Activated CD4-positive, alpha-beta T cell treated with anti-CD3 and anti-CD28 coated beads, Interleukin-2, amount 10 ng/mL, durations not matched to agents 7 days and 5 days (primary cell): ENCODE results near the gene ZNF487. TPM values are rescaled to one million over a fixed set of nuclear protein-coding genes. Genes with fewer than 3 reads are reported as not detected.
A peak's percentile ranks its signal among the peaks of the same experiment; 100 is the strongest.

ENCODE experiments used
- CTCF ChIA-PET: fragments of 350-600 bp; sonication (Branson Sonifier 250); formaldehyde crosslinking; loops from one replicate; lab custom pipeline; 2021; ENCODE audit warnings: antibody characterized with exemption; lab: Charles Lee
- POLR2A ChIA-PET: fragments of 350-600 bp; sonication (Branson Sonifier 250); formaldehyde crosslinking; loops from one replicate; lab custom pipeline; 2021; ENCODE audit warnings: antibody characterized with exemption; lab: Charles Lee
- DNase-seq: peaks from one replicate; pipeline ENCODE4 v3.0.0-alpha.2; 2020
- H3K27ac Mint-ChIP-seq: one replicate; pipeline ENCODE4 v1.8.0; 2021; ENCODE audit warnings: mild to moderate bottlenecking, moderate library complexity, mixed read lengths
- H3K27me3 Mint-ChIP-seq: one replicate; pipeline ENCODE4 v1.8.0; 2021; ENCODE audit warnings: mixed read lengths
- H3K36me3 Mint-ChIP-seq: one replicate; pipeline ENCODE4 v1.8.0; 2021; ENCODE audit warnings: low read depth, mixed read lengths
- H3K4me1 Mint-ChIP-seq: one replicate; pipeline ENCODE4 v1.8.0; 2021; ENCODE audit warnings: mixed read lengths
- H3K4me3 Mint-ChIP-seq: one replicate; pipeline ENCODE4 v1.8.0; 2021; ENCODE audit warnings: mild to moderate bottlenecking, moderate library complexity, mixed read lengths
- H3K9me3 Mint-ChIP-seq: one replicate; pipeline ENCODE4 v1.8.0; 2021; ENCODE audit warnings: mixed read lengths
- total RNA-seq, 2 experiments: library from RNA; stranded (reverse); gene quantifications; one replicate each; pipeline ENCODE4 v1.2.3, GENCODE V29; 2021

ZNF487 gene
- total RNA-seq, 2 experiments from 2014 or later, result 3.8 to 5.6 TPM

- CTCF ChIA-PET, result interaction anchor here (0.6 to 1.6 kb wide), 7 partner anchors 9 to 191 kb away, joined by 3 to 4 read pairs (median 3); partner anchors contain the start of gene ZNF487
- DNase-seq, result peak; percentile 76
- H3K27me3 Mint-ChIP-seq, result no peaks in the 10 kb centered on the region
- POLR2A ChIA-PET, result interaction anchor here (0.5 to 0.6 kb wide), 2 partner anchors 8 to 40 kb away, joined by 4 to 5 read pairs; no protein-coding TSS in a partner anchor
- peak overlapping the region; percentile 92 for H3K27ac Mint-ChIP-seq
- peak overlapping the region; percentile 92 for H3K4me3 Mint-ChIP-seq
- no peaks in the 10 kb centered on the region for H3K9me3 Mint-ChIP-seq
- peaks cover 78% of the 10 kb centered on the region for H3K36me3 Mint-ChIP-seq
- peaks cover 74% of the 10 kb centered on the region for H3K4me1 Mint-ChIP-seq
These were observed 40.6 kb upstream of the ZNF487 start for GRCh38 chr10:43396061-43396927.

GRCh38 chr10:43396928-43397624 lies 39.8 kb upstream of the ZNF487 start:
- Mint-ChIP-seq H3K4me1 (peaks cover 74% of the 10 kb centered on the region), H3K36me3 (peaks cover 78% of the 10 kb centered on the region), H3K9me3 (no peaks in the 10 kb centered on the region), H3K27ac (peak overlapping the region; percentile 94), H3K27me3 (no peaks in the 10 kb centered on the region), H3K4me3 (peak overlapping the region; percentile 88)
- DNase-seq, result peak; percentile 87
- ChIA-PET CTCF (interaction anchor here (0.6 to 1.6 kb wide), 3 partner anchors 9 to 42 kb away, joined by 3 to 4 read pairs (median 3); no protein-coding TSS in a partner anchor), POLR2A (interaction anchor here (0.6 kb wide), 1 partner anchor 40 kb away, joined by 4 read pairs; no protein-coding TSS in a partner anchor)

GRCh38 chr10:43398939-43399319 lies 38.0 kb upstream of the ZNF487 start:
- CTCF ChIA-PET, result interaction anchor here (1.2 to 1.4 kb wide), 2 partner anchors 10 to 44 kb away, joined by 3 to 4 read pairs; partner anchors contain the start of gene HNRNPF
- Mint-ChIP-seq H3K9me3 (no peaks in the 10 kb centered on the region), H3K4me1 (peaks cover 76% of the 10 kb centered on the region), H3K4me3 (peak overlapping the region; percentile 88), H3K36me3 (peaks cover 75% of the 10 kb centered on the region), H3K27ac (peak overlapping the region; percentile 94), H3K27me3 (no peaks in the 10 kb centered on the region)
- POLR2A ChIA-PET, result no interaction called here
- DNase-seq, result no peak

GRCh38 chr10:43399320-43400310 lies 37.3 kb upstream of the ZNF487 start:
- H3K4me3 Mint-ChIP-seq, result peak overlapping the region; percentile 88
- H3K27me3 Mint-ChIP-seq, result no peaks in the 10 kb centered on the region
- ChIA-PET CTCF (interaction anchor here (1.2 to 2.3 kb wide), 3 partner anchors 19 to 43 kb away, joined by 3 to 9 read pairs (median 3); no protein-coding TSS in a partner anchor), POLR2A (no interaction called here)
- H3K9me3 Mint-ChIP-seq, result no peaks in the 10 kb centered on the region
- peaks cover 76% of the 10 kb centered on the region for H3K4me1 Mint-ChIP-seq
- no peak for DNase-seq
- peak overlapping the region; percentile 88 for H3K27ac Mint-ChIP-seq
- peaks cover 75% of the 10 kb centered on the region for H3K36me3 Mint-ChIP-seq

GRCh38 chr10:43401627-43402026 lies 35.3 kb upstream of the ZNF487 start:
- POLR2A ChIA-PET, result no interaction called here
- H3K4me3 Mint-ChIP-seq, result peak overlapping the region; percentile 90

GRCh38 chr10:43402176-43402575 lies 34.7 kb upstream of the ZNF487 start:
- Mint-ChIP-seq H3K4me3 (peak overlapping the region; percentile 90), H3K9me3 (no peaks in the 10 kb centered on the region), H3K4me1 (peaks cover 68% of the 10 kb centered on the region), H3K27me3 (no peaks in the 10 kb centered on the region), H3K27ac (peak overlapping the region; percentile 22), H3K36me3 (peaks cover 76% of the 10 kb centered on the region)
- no peak for DNase-seq
- POLR2A ChIA-PET, result no interaction called here
- CTCF ChIA-PET, result interaction anchor here (0.6 to 1.2 kb wide), 2 partner anchors 12 to 30 kb away, joined by 3 to 4 read pairs; no protein-coding TSS in a partner anchor

More at GRCh38 chr10:43401627-43402026, 35.3 kb upstream of the ZNF487 start:
- Mint-ChIP-seq H3K27ac (peak overlapping the region; percentile 22), H3K27me3 (no peaks in the 10 kb centered on the region), H3K36me3 (peaks cover 75% of the 10 kb centered on the region), H3K4me1 (peaks cover 68% of the 10 kb centered on the region), H3K9me3 (no peaks in the 10 kb centered on the region)
- CTCF ChIA-PET, result interaction anchor here (0.6 to 2.3 kb wide), 4 partner anchors 13 to 30 kb away, joined by 3 to 9 read pairs (median 4); no protein-coding TSS in a partner anchor
- DNase-seq, result no peak

GRCh38 chr10:43402880-43403452 lies 33.9 kb upstream of the ZNF487 start:
- CTCF ChIA-PET, result no interaction called here
- no peaks in the 10 kb centered on the region for H3K27me3 Mint-ChIP-seq
- no peaks in the 10 kb centered on the region for H3K9me3 Mint-ChIP-seq
- POLR2A ChIA-PET, result no interaction called here
- H3K4me1 Mint-ChIP-seq, result peaks cover 64% of the 10 kb centered on the region
- no peak for DNase-seq
- H3K4me3 Mint-ChIP-seq, result peak overlapping the region; percentile 90
- peaks cover 75% of the 10 kb centered on the region for H3K36me3 Mint-ChIP-seq
- peak overlapping the region; percentile 22 for H3K27ac Mint-ChIP-seq

- H3K9me3 Mint-ChIP-seq, result no peaks in the 10 kb centered on the region
- H3K36me3 Mint-ChIP-seq, result peaks cover 74% of the 10 kb centered on the region
- H3K4me3 Mint-ChIP-seq, result peak overlapping the region; percentile 90
- H3K4me1 Mint-ChIP-seq, result peaks cover 56% of the 10 kb centered on the region
- no peaks in the 10 kb centered on the region for H3K27me3 Mint-ChIP-seq
- H3K27ac Mint-ChIP-seq, result peak overlapping the region; percentile 94
- DNase-seq, result no peak
- CTCF ChIA-PET, result interaction anchor here (0.6 kb wide), 1 partner anchor 39 kb away, joined by 3 read pairs; no protein-coding TSS in a partner anchor
- POLR2A ChIA-PET, result interaction anchor here (0.7 kb wide), 1 partner anchor 8 kb away, joined by 5 read pairs; no protein-coding TSS in a partner anchor
These were observed 32.8 kb upstream of the ZNF487 start for GRCh38 chr10:43403911-43404703.

- peak; percentile 34 for DNase-seq
- H3K4me3 Mint-ChIP-seq, result peak overlapping the region; percentile 90
- peaks cover 69% of the 10 kb centered on the region for H3K36me3 Mint-ChIP-seq
- H3K27ac Mint-ChIP-seq, result peak overlapping the region; percentile 94
- no peaks in the 10 kb centered on the region for H3K27me3 Mint-ChIP-seq
- ChIA-PET POLR2A (interaction anchor here (0.7 kb wide), 1 partner anchor 9 kb away, joined by 5 read pairs; no protein-coding TSS in a partner anchor), CTCF (no interaction called here)
- H3K9me3 Mint-ChIP-seq, result no peaks in the 10 kb centered on the region
- H3K4me1 Mint-ChIP-seq, result peaks cover 50% of the 10 kb centered on the region
These were observed 32.2 kb upstream of the ZNF487 start for GRCh38 chr10:43404704-43405084.

GRCh38 chr10:43407148-43407575 lies 29.7 kb upstream of the ZNF487 start:
- Mint-ChIP-seq H3K9me3 (no peaks in the 10 kb centered on the region), H3K27me3 (no peaks in the 10 kb centered on the region), H3K27ac (peak overlapping the region; percentile 100), H3K4me3 (peak overlapping the region; percentile 96), H3K36me3 (peaks cover 50% of the 10 kb centered on the region), H3K4me1 (peaks cover 42% of the 10 kb centered on the region)
- ChIA-PET CTCF (interaction anchor here (0.6 to 1.3 kb wide), 7 partner anchors 9 to 1579 kb away, joined by 3 to 6 read pairs (median 4); no protein-coding TSS in a partner anchor), POLR2A (interaction anchor here (0.9 to 1.3 kb wide), 2 partner anchors 9 to 28 kb away, joined by 3 read pairs; no protein-coding TSS in a partner anchor)
- peak; percentile 59 for DNase-seq
